Endothelial cell of umbilical vein (primary cell): ENCODE data around the gene CD300LF. TPM values are rescaled to one million over a fixed set of nuclear protein-coding genes. Genes with fewer than 3 reads are reported as not detected.

ENCODE experiments used
- BruUV-seq: library from RNA; stranded (reverse); fragments of 400-500 nt; replicated peaks from 2 replicates; lab custom pipeline; 2021; lab: Mats Ljungman, UMichigan
- CTCF ChIA-PET: fragments of 300-600, 350-600 bp; sonication (Branson Sonifier 250); formaldehyde crosslinking; loops from one replicate; lab custom pipeline; 2021; ENCODE audit warnings: antibody characterized with exemption, inconsistent platforms; lab: Charles Lee
- POLR2A ChIA-PET: fragments of 300-600, 350-600 bp; sonication (Branson Sonifier 250); formaldehyde crosslinking; loops from one replicate; lab custom pipeline; 2021; ENCODE audit warnings: antibody characterized with exemption, inconsistent platforms; lab: Charles Lee
- DNase-seq: peaks from one replicate; pipeline ENCODE4 v3.0.0-alpha.2; 2011; ENCODE audit warnings: low read depth, low spot score
- FAIRE-seq: peaks from 2 replicates; lab custom pipeline; 2011; peaks lifted over from hg19 to GRCh38; lab: Jason Lieb, UNC
- H2AFZ ChIP-seq: 2 replicates; pipeline ENCODE4 v1.6.0; 2012; ENCODE audit warnings: low read depth, low read length, control low read depth, inconsistent platforms
- H3K27ac ChIP-seq: 2 replicates; pipeline ENCODE4 v1.5.1; 2011; ENCODE audit warnings: low read depth, mild to moderate bottlenecking, control low read depth, low read length, moderate library complexity; ENCODE audit not compliant: insufficient read depth
- H3K27me3 ChIP-seq, 2 experiments: 2 replicates each; pipeline versions ENCODE4 v1.6.0 to v1.6.1; 2011; ENCODE audit warnings: low read length in 2 of 2, mixed read lengths in 1 of 2; ENCODE audit not compliant: control insufficient read depth in 2 of 2, insufficient read depth in 2 of 2
- H3K36me3 ChIP-seq, 2 experiments: 2 replicates in 1 of 2; 3 replicates in 1 of 2; pipeline ENCODE4 v1.5.1; 2011; ENCODE audit warnings: low read length in 2 of 2, mild to moderate bottlenecking in 1 of 2, moderate library complexity in 1 of 2; ENCODE audit not compliant: control insufficient read depth in 2 of 2, insufficient read depth in 2 of 2; ENCODE audit errors: extremely low read depth in 1 of 2
- H3K4me1 ChIP-seq: 3 replicates; pipeline ENCODE4 v1.5.1; 2011; ENCODE audit warnings: mild to moderate bottlenecking, low read length; ENCODE audit not compliant: control insufficient read depth, insufficient read depth; ENCODE audit errors: extremely low read depth
- H3K4me2 ChIP-seq: 2 replicates; pipeline ENCODE4 v1.6.1; 2011; ENCODE audit warnings: low read length, control low read depth, mixed read lengths; ENCODE audit not compliant: insufficient read depth
- H3K4me3 ChIP-seq, 3 experiments: fragments of 200-600 bp in 1 of 3; sonication (generic), shearing (Covaris generic) in 1 of 3; replicated peaks in 1 of 3; 2 replicates each; pipeline ENCODE4 v1.5.1; 2011 to 2016; ENCODE audit warnings: control low read depth in 3 of 3, low read length in 3 of 3, mild to moderate bottlenecking in 2 of 3, inconsistent platforms in 1 of 3, low read depth in 1 of 3, moderate library complexity in 1 of 3; ENCODE audit not compliant: insufficient read depth in 1 of 3
- H3K79me2 ChIP-seq: 2 replicates; pipeline ENCODE4 v1.6.0; 2012; ENCODE audit warnings: low read length, inconsistent platforms; ENCODE audit not compliant: control insufficient read depth, insufficient read depth
- H3K9ac ChIP-seq: replicated peaks from 2 replicates; pipeline ENCODE3; 2011; ENCODE audit warnings: low read length, control low read depth; ENCODE audit not compliant: insufficient read depth; ENCODE audit errors: extremely low read depth
- H3K9me1 ChIP-seq: replicated peaks from 3 replicates; pipeline ENCODE4 v1.6.0; 2011; ENCODE audit warnings: mild to moderate bottlenecking, low read length; ENCODE audit not compliant: control insufficient read depth, insufficient read depth; ENCODE audit errors: extremely low read depth
- H3K9me3 ChIP-seq: replicated peaks from 2 replicates; pipeline ENCODE4 v1.5.1; 2012; ENCODE audit warnings: low read length, inconsistent platforms; ENCODE audit not compliant: control insufficient read depth, insufficient read depth
- H4K20me1 ChIP-seq: replicated peaks from 2 replicates; pipeline ENCODE3; 2011; ENCODE audit warnings: mild to moderate bottlenecking, low read length; ENCODE audit not compliant: control insufficient read depth, insufficient read depth; ENCODE audit errors: extremely low read depth
- EZH2 ChIP-seq: IDR thresholded peaks from 2 replicates; pipeline ENCODE4 v1.6.1; 2012; ENCODE audit warnings: borderline replicate concordance, low read depth, mild to moderate bottlenecking, moderate library complexity, low read length, inconsistent platforms; ENCODE audit not compliant: severe bottlenecking
- FOS ChIP-seq: IDR thresholded peaks from 2 replicates; pipeline ENCODE4 v1.6.1; 2011; ENCODE audit warnings: mild to moderate bottlenecking, low read length, moderate library complexity, borderline replicate concordance; ENCODE audit not compliant: insufficient read depth
- GATA2 ChIP-seq: IDR thresholded peaks from 2 replicates; pipeline ENCODE4 v1.7.0; 2011; ENCODE audit warnings: low read depth, mild to moderate bottlenecking, moderate library complexity, mixed read lengths, low read length; ENCODE audit not compliant: insufficient read length, insufficient read depth
- JUN ChIP-seq: IDR thresholded peaks from 2 replicates; pipeline ENCODE4 v1.6.1; 2011; ENCODE audit warnings: borderline replicate concordance, low read depth; ENCODE audit not compliant: insufficient read length, insufficient read depth
- MYC ChIP-seq: IDR thresholded peaks from one replicate; pipeline ENCODE4 v1.6.1; 2011; ENCODE audit warnings: mild to moderate bottlenecking, low read depth, low read length
- POLR2A ChIP-seq: IDR thresholded peaks from 2 replicates; pipeline ENCODE4 v1.6.1; 2012; ENCODE audit warnings: low read depth, mild to moderate bottlenecking, control low read depth, low read length
- POLR2AphosphoS5 ChIP-seq: IDR thresholded peaks from 2 replicates; pipeline ENCODE4 v1.6.1; 2012; ENCODE audit warnings: low read depth, mild to moderate bottlenecking, control low read depth, low read length, moderate library complexity; ENCODE audit not compliant: insufficient read depth
- dilution Hi-C: fragments of 300-500 bp; cut with MboI; formaldehyde crosslinking; loops from one replicate; pipeline ENCODE4 v1.15.0; 2019; ENCODE audit warnings: low sequenced_read_pairs; ENCODE audit not compliant: extremely low pct_ligation_motif_present
- intact Hi-C: fragments of 100-400 bp; cut with micrococcal nuclease; formaldehyde crosslinking; loops from one replicate; pipeline ENCODE4 v1.10.0; 2022
- polyA plus RNA-seq, 4 experiments: library from polyadenylated mRNA; depleted of rRNA in 3 of 4; stranded (reverse) in 3 of 4; unstranded in 1 of 4; fragments of >200 nt; gene quantifications; 2 replicates each; pipeline versions ENCODE4 v1.2.1 to v1.2.3, GENCODE V29; 2011 to 2012; ENCODE audit warnings: missing spikeins in 1 of 4
- total RNA-seq: library from RNA; stranded (reverse); gene quantifications from 2 replicates; pipeline ENCODE4 v1.2.3, GENCODE V29; 2021
- TF ChIP-seq, protein P1 (sequence below): IDR thresholded peaks from 2 replicates; pipeline ENCODE4 v1.6.1; 2011; ENCODE audit not compliant: insufficient read depth, insufficient read length
- TF ChIP-seq, protein P2 (sequence below), 2 donors: IDR thresholded peaks; 1 replicate in 1 of 2; 2 replicates in 1 of 2; pipeline ENCODE4 v1.5.1; 2011; ENCODE audit warnings: low read length in 2 of 2, mild to moderate bottlenecking in 2 of 2, moderate library complexity in 2 of 2, control low read depth in 1 of 2, inconsistent platforms in 1 of 2, low read depth in 1 of 2; ENCODE audit not compliant: insufficient read depth in 1 of 2; ENCODE audit errors: extremely low read depth in 1 of 2

Gene CD300LF
- total and polyA plus RNA-seq, 2 donors (not counting 3 experiments of a cell fraction or from before 2014, with no cell fraction given), result not detected

DNA sequence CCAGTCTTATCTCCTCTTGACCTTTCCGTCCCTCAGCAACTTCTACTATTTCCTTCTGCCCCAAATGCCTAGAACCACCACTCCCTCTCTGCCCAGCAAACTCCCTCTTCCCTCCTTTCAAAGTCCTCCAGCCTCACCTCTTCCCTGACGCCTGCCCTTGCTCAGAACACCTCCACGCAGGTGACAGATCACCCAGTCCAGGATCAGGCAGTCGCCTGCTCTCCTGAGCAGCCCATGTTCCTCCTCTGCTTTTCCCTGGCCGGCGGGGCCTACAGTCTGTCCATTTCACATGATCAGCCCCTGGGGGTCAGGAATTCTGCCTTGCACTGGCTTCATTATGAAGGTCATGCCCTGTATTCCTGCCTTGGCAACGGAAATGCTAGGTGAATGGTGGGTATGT lies 422 bp downstream of the CD300LF start:
- no peak overlapping the region for H3K4me3 ChIP-seq
- H3K9me1 ChIP-seq, result no peaks in the 10 kb centered on the region
- dilution Hi-C loops, result no loop called here
- FAIRE-seq, result no peak
- H3K36me3 ChIP-seq, result no peaks in the 10 kb centered on the region
- H3K9me3 ChIP-seq, result no peaks in the 10 kb centered on the region
- intact Hi-C loops, result no loop called here
- no peaks in the 10 kb centered on the region for H3K79me2 ChIP-seq
- no TSS peak for BruUV-seq
- H3K4me2 ChIP-seq, result no peak overlapping the region
- no peak overlapping the region for H2AFZ ChIP-seq
- H4K20me1 ChIP-seq, result no peaks in the 10 kb centered on the region
- TF ChIP-seq POLR2AphosphoS5 (no peak), EZH2 (no peak), POLR2A (no peak), MYC (no peak), FOS (no peak), JUN (no peak), GATA2 (no peak)
- TF ChIP-seq, protein P1, sequence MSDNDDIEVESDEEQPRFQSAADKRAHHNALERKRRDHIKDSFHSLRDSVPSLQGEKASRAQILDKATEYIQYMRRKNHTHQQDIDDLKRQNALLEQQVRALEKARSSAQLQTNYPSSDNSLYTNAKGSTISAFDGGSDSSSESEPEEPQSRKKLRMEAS, result no peak
- TF ChIP-seq, protein P2, sequence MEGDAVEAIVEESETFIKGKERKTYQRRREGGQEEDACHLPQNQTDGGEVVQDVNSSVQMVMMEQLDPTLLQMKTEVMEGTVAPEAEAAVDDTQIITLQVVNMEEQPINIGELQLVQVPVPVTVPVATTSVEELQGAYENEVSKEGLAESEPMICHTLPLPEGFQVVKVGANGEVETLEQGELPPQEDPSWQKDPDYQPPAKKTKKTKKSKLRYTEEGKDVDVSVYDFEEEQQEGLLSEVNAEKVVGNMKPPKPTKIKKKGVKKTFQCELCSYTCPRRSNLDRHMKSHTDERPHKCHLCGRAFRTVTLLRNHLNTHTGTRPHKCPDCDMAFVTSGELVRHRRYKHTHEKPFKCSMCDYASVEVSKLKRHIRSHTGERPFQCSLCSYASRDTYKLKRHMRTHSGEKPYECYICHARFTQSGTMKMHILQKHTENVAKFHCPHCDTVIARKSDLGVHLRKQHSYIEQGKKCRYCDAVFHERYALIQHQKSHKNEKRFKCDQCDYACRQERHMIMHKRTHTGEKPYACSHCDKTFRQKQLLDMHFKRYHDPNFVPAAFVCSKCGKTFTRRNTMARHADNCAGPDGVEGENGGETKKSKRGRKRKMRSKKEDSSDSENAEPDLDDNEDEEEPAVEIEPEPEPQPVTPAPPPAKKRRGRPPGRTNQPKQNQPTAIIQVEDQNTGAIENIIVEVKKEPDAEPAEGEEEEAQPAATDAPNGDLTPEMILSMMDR (IDR thresholded peaks at IDR 0.05; ENCODE audit: extremely low read depth in 1 of 2, insufficient read depth in 1 of 2, low read depth in 1 of 2, low read length in 2 of 2), result no peak
- H3K4me1 ChIP-seq, result no peaks in the 10 kb centered on the region
- no peak for DNase-seq
- H3K9ac ChIP-seq, result no peak overlapping the region
- H3K27ac ChIP-seq, result no peak overlapping the region
- CTCF ChIA-PET, result no interaction called here
- POLR2A ChIA-PET, result no interaction called here
- H3K27me3 ChIP-seq, result no peaks in the 10 kb centered on the region
